ENCODE data around the gene F13A1. TPM values are rescaled to one million over a fixed set of nuclear protein-coding genes. Genes with fewer than 3 reads are reported as not detected.

The F13A1 gene
- total RNA-seq, 2 experiments from 2014 or later, result not detected

GRCh38 chr6:6246544-6246943 is 73.9 kb downstream of the F13A1 start:
- intact Hi-C loops (cut with micrococcal nuclease), result no loop called here
- CTCF ChIA-PET, result interaction anchor here (1.3 kb wide), 1 partner anchor 19 kb away, joined by 3 read pairs; no protein-coding TSS in a partner anchor
- Mint-ChIP-seq H3K4me3 (no peak overlapping the region), H3K4me1 (ENCODE audit: low read depth) (no peaks in the 10 kb centered on the region), H3K27me3 (peaks cover 24% of the 10 kb centered on the region), H3K27ac (no peak overlapping the region), H3K36me3 (ENCODE audit: low read depth) (no peaks in the 10 kb centered on the region), H3K9me3 (no peaks in the 10 kb centered on the region)
- no peak for TF ChIP-seq CTCF (IDR thresholded peaks at IDR 0.05)
- DNase-seq, result no peak
- ATAC-seq, result no peak
- POLR2A ChIA-PET, result no interaction called here

GRCh38 chr6:6244624-6245023 is 75.8 kb downstream of the F13A1 start:
- no peak overlapping the region for H3K4me3 Mint-ChIP-seq
- DNase-seq, result no peak
- ChIA-PET POLR2A (no interaction called here), CTCF (no interaction called here)
- no peak for TF ChIP-seq CTCF (IDR thresholded peaks at IDR 0.05)
- no peaks in the 10 kb centered on the region for H3K9me3 Mint-ChIP-seq
- intact Hi-C loops (cut with micrococcal nuclease), result no loop called here
- no peaks in the 10 kb centered on the region for H3K4me1 Mint-ChIP-seq (ENCODE audit: low read depth)
- peaks cover 17% of the 10 kb centered on the region for H3K27me3 Mint-ChIP-seq
- no peak for ATAC-seq
- no peak overlapping the region for H3K27ac Mint-ChIP-seq
- no peaks in the 10 kb centered on the region for H3K36me3 Mint-ChIP-seq (ENCODE audit: low read depth)

- POLR2A ChIA-PET, result no interaction called here
- no peak for DNase-seq
- Mint-ChIP-seq H3K4me1 (ENCODE audit: low read depth) (no peaks in the 10 kb centered on the region), H3K27me3 (peaks cover 13% of the 10 kb centered on the region), H3K36me3 (ENCODE audit: low read depth) (no peaks in the 10 kb centered on the region), H3K4me3 (no peak overlapping the region), H3K9me3 (no peaks in the 10 kb centered on the region), H3K27ac (no peak overlapping the region)
- CTCF ChIA-PET, result no interaction called here
- no peak for ATAC-seq
- TF ChIP-seq CTCF (IDR thresholded peaks at IDR 0.05), result no peak
- intact Hi-C loops (cut with micrococcal nuclease), result no loop called here
Observed at GRCh38 chr6:6243846-6244245, 76.6 kb downstream of the F13A1 start.

- ChIA-PET POLR2A (no interaction called here), CTCF (no interaction called here)
- no peak for TF ChIP-seq CTCF (IDR thresholded peaks at IDR 0.05)
- no peaks in the 10 kb centered on the region for H3K36me3 Mint-ChIP-seq (ENCODE audit: low read depth)
- H3K4me1 Mint-ChIP-seq (ENCODE audit: low read depth), result no peaks in the 10 kb centered on the region
- H3K9me3 Mint-ChIP-seq, result no peaks in the 10 kb centered on the region
- intact Hi-C loops (cut with micrococcal nuclease), result no loop called here
- DNase-seq, result no peak
- no peak overlapping the region for H3K4me3 Mint-ChIP-seq
- peaks cover 7% of the 10 kb centered on the region for H3K27me3 Mint-ChIP-seq
- no peak overlapping the region for H3K27ac Mint-ChIP-seq
- no peak for ATAC-seq
Observed at GRCh38 chr6:6239598-6240581, 80.6 kb downstream of the F13A1 start.

DNA sequence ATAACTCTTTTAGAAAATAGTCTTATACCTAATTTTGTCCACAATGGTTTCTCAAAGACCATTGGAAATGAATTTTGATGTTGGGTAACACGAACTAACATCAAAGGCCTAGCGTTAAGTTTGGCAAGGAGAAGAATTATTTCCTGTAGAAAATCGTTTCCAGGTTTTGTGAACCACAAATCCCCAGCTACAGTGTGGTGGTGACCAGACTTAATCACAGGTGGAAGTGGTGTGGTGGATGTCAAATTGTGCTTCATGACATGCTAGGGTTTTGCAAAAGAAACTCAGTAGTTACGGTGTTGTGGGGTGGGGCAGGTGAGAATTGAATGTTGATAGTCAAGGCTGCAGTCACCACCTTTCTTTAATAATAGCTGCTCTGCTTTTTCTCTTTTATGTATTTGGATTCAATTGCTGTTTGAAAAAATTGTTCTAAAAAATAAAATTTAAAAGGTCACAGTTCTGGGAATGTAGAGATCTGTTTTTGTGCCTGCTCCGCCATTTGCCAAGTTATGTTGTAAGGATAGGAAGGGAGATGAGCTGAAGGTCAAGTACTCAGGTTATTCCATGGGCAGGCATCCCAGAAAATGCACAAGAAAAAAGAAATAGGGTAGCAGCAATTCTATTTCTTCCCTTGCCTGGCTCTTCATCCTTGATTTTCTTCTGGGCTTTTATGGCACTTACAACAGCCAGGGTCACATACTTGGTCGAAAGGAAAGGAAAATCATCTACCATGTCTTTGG is 83.6 kb downstream of the F13A1 start:
- no peaks in the 10 kb centered on the region for H3K4me1 Mint-ChIP-seq (ENCODE audit: low read depth)
- intact Hi-C loops (cut with micrococcal nuclease), result no loop called here
- no peak overlapping the region for H3K27ac Mint-ChIP-seq
- DNase-seq (no peak), ATAC-seq (no peak)
- no peak for TF ChIP-seq CTCF (IDR thresholded peaks at IDR 0.05)
- H3K36me3 Mint-ChIP-seq (ENCODE audit: low read depth), result no peaks in the 10 kb centered on the region
- no peak overlapping the region for H3K4me3 Mint-ChIP-seq
- CTCF ChIA-PET, result no interaction called here
- no peaks in the 10 kb centered on the region for H3K9me3 Mint-ChIP-seq
- POLR2A ChIA-PET, result no interaction called here
- peaks cover 15% of the 10 kb centered on the region for H3K27me3 Mint-ChIP-seq

Data from activated CD8-positive, alpha-beta T cell treated with anti-CD3 and anti-CD28 coated beads for 36 hours (primary cell).